Prostate gland (tissue), 2 donors: ENCODE results near the gene ALKBH5.

Experiments
- CTCF ChIP-seq, 4 experiments: fragments of 200-600 bp in 2 of 4; fragments of 450-650 bp in 2 of 4; sonication (generic) in 2 of 4; IDR thresholded peaks; 1 replicate in 3 of 4; 2 replicates in 1 of 4; pipeline ENCODE4 v1.5.1; 2016 to 2019; ENCODE audit warnings: antibody characterized with exemption in 4 of 4, mild to moderate bottlenecking in 2 of 4, moderate library complexity in 2 of 4
- POLR2A ChIP-seq: fragments of 450-650 bp; IDR thresholded peaks from one replicate; pipeline ENCODE4 v1.6.1; 2016; ENCODE audit warnings: antibody characterized with exemption, mild to moderate bottlenecking

DNA sequence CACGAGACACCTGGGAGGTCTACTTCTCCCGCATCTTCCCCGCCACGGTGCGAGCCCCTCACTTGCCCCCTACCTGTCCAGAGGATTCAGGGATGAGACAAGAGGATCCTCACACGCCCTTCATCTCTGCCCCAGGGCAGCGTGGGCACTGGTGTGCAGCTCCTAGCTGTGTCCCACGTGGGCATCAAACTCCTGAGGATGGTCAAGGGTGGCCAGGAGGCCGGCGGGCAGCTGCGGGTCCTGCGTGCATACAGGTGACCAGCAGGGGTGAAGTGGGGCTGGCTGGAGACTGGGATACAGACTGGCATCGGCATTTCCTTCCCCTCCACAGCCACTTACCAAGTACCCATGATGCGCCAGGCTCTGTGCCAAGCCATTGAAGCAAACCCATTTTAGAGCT lies 28.4 kb upstream of the ALKBH5 start:
- TF ChIP-seq CTCF (IDR thresholded peaks at IDR 0.05), result no peak
- no peak for TF ChIP-seq POLR2A
